ENCODE results near the gene MAP4K5.

GRCh38 chr14:50453869-50454268, 78.5 kb downstream of the MAP4K5 start:
- TF ChIP-seq, protein P1, sequence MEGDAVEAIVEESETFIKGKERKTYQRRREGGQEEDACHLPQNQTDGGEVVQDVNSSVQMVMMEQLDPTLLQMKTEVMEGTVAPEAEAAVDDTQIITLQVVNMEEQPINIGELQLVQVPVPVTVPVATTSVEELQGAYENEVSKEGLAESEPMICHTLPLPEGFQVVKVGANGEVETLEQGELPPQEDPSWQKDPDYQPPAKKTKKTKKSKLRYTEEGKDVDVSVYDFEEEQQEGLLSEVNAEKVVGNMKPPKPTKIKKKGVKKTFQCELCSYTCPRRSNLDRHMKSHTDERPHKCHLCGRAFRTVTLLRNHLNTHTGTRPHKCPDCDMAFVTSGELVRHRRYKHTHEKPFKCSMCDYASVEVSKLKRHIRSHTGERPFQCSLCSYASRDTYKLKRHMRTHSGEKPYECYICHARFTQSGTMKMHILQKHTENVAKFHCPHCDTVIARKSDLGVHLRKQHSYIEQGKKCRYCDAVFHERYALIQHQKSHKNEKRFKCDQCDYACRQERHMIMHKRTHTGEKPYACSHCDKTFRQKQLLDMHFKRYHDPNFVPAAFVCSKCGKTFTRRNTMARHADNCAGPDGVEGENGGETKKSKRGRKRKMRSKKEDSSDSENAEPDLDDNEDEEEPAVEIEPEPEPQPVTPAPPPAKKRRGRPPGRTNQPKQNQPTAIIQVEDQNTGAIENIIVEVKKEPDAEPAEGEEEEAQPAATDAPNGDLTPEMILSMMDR (IDR thresholded peaks at IDR 0.05; ENCODE audit: insufficient read depth, low read depth, low read length), result no peak
- TF ChIP-seq EZH2 (IDR thresholded peaks at IDR 0.05; ENCODE audit: insufficient read depth, low read length), result no peak

Measured in astrocyte (in vitro differentiated cells and primary cell).